GM13977 (cell line): Measurements from ENCODE around the gene POLG.

Experiments used
- DNase-seq: peaks from one replicate; pipeline ENCODE4 v3.0.0; 2012; ENCODE audit warnings: low spot score
- in situ Hi-C: fragments of 300-500 bp; cut with MboI; formaldehyde crosslinking; loops from one replicate; pipeline ENCODE4 v1.12.0; 2022; ENCODE audit warnings: low sequenced_read_pairs, low pct_unique_long_range_greater_than_20kb, mixed read lengths, inconsistent platforms; ENCODE audit not compliant: unreplicated experiment
- TF ChIP-seq, protein P1 (sequence below): IDR thresholded peaks from 2 replicates; pipeline ENCODE4 v1.5.1; 2012; ENCODE audit warnings: mild to moderate bottlenecking, control low read depth; ENCODE audit not compliant: insufficient read depth; ENCODE audit errors: extremely low read depth, missing control alignments

Gene POLG

GRCh38 chr15:89303986-89304385 is 30.6 kb downstream of the POLG start:
- in situ Hi-C loops: no loop called here
- TF ChIP-seq, protein P1, sequence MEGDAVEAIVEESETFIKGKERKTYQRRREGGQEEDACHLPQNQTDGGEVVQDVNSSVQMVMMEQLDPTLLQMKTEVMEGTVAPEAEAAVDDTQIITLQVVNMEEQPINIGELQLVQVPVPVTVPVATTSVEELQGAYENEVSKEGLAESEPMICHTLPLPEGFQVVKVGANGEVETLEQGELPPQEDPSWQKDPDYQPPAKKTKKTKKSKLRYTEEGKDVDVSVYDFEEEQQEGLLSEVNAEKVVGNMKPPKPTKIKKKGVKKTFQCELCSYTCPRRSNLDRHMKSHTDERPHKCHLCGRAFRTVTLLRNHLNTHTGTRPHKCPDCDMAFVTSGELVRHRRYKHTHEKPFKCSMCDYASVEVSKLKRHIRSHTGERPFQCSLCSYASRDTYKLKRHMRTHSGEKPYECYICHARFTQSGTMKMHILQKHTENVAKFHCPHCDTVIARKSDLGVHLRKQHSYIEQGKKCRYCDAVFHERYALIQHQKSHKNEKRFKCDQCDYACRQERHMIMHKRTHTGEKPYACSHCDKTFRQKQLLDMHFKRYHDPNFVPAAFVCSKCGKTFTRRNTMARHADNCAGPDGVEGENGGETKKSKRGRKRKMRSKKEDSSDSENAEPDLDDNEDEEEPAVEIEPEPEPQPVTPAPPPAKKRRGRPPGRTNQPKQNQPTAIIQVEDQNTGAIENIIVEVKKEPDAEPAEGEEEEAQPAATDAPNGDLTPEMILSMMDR: no peak

GRCh38 chr15:89301304-89302089 is 33.1 kb downstream of the POLG start:
- TF ChIP-seq, protein P1: no peak
- in situ Hi-C loops: no loop called here
- DNase-seq: no peak

More at GRCh38 chr15:89303986-89304385, 30.6 kb downstream of the POLG start:
- no peak for DNase-seq

DNA sequence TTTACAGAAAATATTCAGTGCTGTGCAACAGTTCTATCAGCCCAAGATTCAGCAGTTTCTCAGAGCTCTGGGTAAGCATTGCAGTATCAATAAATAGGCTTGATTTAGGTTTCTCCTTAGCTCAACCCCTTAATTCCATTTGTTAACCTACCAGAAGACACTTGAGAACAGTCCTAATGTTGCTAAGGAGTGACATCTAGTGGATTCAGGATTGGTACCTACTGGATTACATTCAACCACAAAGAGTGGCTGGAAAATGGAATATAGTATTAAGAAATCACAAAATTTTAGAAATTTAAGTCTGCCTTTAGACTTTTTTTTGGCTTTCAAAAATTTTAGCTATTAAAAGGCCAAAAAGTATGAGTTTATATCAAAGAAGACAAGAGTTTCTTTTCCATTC is 34.7 kb downstream of the POLG start:
- no peak for DNase-seq
- in situ Hi-C loops: no loop called here
- TF ChIP-seq, protein P1: no peak

GRCh38 chr15:89293012-89293411 is 41.6 kb downstream of the POLG start:
- TF ChIP-seq, protein P1: no peak
- no peak for DNase-seq
- in situ Hi-C loops: no loop called here

DNA sequence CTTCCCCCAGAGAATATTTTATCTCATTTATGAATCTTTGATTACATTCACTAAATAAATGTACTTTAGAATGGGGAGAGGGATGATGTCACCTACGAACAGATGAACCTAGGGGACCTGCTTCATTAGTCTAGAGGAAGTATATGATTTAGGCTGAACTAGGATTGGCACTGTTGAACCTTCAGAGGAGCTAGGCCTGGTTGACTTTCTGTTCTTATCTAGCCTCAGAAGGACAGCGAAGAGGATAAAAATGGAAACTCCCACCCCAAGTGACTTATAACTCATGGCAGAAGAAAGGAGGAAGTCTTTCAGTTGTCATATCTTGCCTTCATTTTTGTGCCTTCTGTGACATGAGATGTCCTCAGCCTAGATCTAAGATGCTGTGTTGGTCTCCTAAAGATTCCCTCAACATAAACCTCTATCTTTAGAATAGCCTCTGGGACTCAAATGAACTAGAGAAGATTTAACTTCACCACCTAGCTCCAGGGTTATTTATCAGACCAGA is 42.6 kb downstream of the POLG start:
- no peak for DNase-seq
- in situ Hi-C loops: no loop called here
- TF ChIP-seq, protein P1: no peak

- in situ Hi-C loops: no loop called here
- TF ChIP-seq, protein P1: no peak
- DNase-seq: no peak
Observed at GRCh38 chr15:89283201-89283600, 51.4 kb downstream of the POLG start.
